ENCODE measurements around the gene RHPN2. TPM values are rescaled to one million over a fixed set of nuclear protein-coding genes. Genes with fewer than 3 reads are reported as not detected.

RHPN2 gene
- total and polyA plus RNA-seq, 7 donors, result 0.16 to 1.1 (median 0.57) TPM

DNA sequence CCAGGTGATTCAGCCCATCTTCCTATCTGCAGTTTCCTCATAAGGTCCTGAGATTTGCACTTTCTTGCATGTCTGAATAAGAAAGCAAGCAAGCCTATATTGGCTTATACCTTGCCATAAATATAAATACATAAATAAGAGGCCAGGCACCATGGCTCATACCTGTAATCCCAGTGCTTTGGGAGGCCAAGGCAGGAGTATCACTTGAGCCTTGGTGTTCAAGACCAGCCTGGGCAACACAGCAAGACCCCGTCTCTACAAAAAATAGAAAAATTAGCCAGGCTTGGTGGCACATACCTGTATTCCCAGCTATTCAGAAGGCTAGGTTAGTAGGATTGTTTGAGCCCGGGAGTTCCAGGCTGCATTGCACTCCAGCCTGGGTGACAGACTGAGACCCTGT, 10.8 kb upstream of the RHPN2 start:
- peaks cover 3% of the 10 kb centered on the region for H3K4me1 ChIP-seq
- H3K27ac ChIP-seq, result no peak overlapping the region
- no peak for DNase-seq
- H3K36me3 ChIP-seq (ENCODE audit: insufficient read depth in 1 of 2, low read depth in 1 of 2), result no peaks in the 10 kb centered on the region
- H3K27me3 ChIP-seq (ENCODE audit: insufficient read depth in 3 of 3, low read length in 2 of 3), result no peaks in the 10 kb centered on the region
- no peak for ATAC-seq
- no peak overlapping the region for H3K4me3 ChIP-seq
- H3K9me3 ChIP-seq, result no peaks in the 10 kb centered on the region
- TF ChIP-seq, protein P1, sequence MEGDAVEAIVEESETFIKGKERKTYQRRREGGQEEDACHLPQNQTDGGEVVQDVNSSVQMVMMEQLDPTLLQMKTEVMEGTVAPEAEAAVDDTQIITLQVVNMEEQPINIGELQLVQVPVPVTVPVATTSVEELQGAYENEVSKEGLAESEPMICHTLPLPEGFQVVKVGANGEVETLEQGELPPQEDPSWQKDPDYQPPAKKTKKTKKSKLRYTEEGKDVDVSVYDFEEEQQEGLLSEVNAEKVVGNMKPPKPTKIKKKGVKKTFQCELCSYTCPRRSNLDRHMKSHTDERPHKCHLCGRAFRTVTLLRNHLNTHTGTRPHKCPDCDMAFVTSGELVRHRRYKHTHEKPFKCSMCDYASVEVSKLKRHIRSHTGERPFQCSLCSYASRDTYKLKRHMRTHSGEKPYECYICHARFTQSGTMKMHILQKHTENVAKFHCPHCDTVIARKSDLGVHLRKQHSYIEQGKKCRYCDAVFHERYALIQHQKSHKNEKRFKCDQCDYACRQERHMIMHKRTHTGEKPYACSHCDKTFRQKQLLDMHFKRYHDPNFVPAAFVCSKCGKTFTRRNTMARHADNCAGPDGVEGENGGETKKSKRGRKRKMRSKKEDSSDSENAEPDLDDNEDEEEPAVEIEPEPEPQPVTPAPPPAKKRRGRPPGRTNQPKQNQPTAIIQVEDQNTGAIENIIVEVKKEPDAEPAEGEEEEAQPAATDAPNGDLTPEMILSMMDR (IDR thresholded peaks at IDR 0.05), result no peak
- 79 to 88% (median 82%) methylated on average over 2 of the region's 2 CpGs for WGBS, 3 donors
- intact Hi-C loops (cut with DNase I), result no loop called here

DNA sequence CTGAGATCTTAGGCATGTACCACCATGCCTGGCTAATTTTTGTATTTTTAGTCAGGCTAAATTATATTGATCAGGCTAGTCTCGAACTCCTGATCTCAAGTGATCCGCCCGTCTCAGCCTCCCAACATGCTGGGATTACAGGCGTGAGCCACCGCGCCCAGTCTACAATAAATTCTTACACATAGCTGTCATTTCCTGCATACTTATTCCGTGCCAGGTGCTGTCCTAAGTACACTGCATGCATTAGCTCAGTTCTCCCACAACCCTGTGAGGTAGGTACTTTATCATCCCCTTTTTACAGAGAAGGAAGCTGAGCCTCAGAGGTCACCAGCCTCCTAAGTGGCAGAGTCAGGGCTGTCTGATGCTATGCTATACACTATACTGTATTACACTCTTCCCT, 7.2 kb upstream of the RHPN2 start:
- 68 to 79% (median 78%) methylated on average over 7 of the region's 7 CpGs for WGBS, 3 donors
- Histone ChIP-seq H3K4me1 (no peaks in the 10 kb centered on the region), H3K9me3 (no peaks in the 10 kb centered on the region), H3K4me3 (no peak overlapping the region), H3K27ac (no peak overlapping the region), H3K36me3 (ENCODE audit: insufficient read depth in 1 of 2, low read depth in 1 of 2) (no peaks in the 10 kb centered on the region), H3K27me3 (ENCODE audit: insufficient read depth in 3 of 3, low read length in 2 of 3) (no peaks in the 10 kb centered on the region)
- intact Hi-C loops (cut with DNase I), result no loop called here
- ATAC-seq (no peak), DNase-seq (no peak)
- TF ChIP-seq, protein P1 (IDR thresholded peaks at IDR 0.05), result no peak

DNA sequence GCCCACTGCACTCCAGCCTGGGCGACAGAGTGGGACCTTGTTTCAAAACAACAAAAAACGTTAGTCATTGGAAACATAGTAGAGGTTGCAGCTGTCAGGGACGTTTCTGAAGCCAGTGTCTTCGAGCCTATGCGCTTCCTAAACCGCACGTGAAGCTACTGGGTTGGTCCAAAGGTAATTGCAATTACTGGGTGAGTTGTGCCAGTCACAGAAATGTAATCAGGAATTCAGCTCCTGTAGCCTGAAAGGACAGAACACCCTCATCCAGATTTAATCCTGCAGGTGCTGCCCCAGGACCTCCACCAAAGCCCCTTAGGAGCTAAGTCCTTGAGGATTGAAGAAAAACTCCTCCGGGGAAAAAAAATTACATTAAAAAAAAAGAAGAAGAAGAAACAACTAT, 2.4 kb upstream of the RHPN2 start:
- H3K36me3 ChIP-seq (ENCODE audit: insufficient read depth in 1 of 2, low read depth in 1 of 2), result no peaks in the 10 kb centered on the region
- peaks cover 0 to 44% (median 11%) of the 10 kb centered on the region in 3 donors for H3K27me3 ChIP-seq (ENCODE audit: insufficient read depth in 3 of 3, low read length in 2 of 3)
- H3K9me3 ChIP-seq, result no peaks in the 10 kb centered on the region
- intact Hi-C loops (cut with DNase I), result no loop called here
- 47 to 53% (median 48%) methylated on average over 8 of the region's 8 CpGs for WGBS, 3 donors
- ATAC-seq, result no peak
- H3K4me3 ChIP-seq, result no peak overlapping the region
- TF ChIP-seq, protein P1 (IDR thresholded peaks at IDR 0.05), result no peak
- H3K4me1 ChIP-seq, result no peaks in the 10 kb centered on the region
- H3K27ac ChIP-seq, result no peak overlapping the region
- DNase-seq, result no peak

DNA sequence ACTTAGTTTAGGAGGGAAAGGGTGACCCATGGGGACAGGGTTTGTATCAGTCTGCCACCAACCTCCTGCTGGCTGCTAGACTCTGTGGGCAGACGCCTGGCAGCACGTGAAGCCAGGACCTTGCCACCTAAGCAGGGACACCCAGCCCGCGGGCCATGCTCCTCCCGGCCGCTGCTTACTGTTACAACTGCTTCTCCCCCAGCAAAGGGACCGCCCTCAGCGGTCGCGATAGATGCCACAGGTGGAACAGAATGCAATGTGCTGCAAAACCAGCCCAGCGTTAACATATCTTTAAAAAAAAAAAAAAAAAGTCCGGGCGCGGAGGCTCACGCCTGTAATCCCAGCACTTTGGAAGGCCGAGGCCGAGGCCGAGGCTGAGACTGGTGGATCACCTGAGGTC, 1.9 kb upstream of the RHPN2 start:
- intact Hi-C loops (cut with DNase I), result no loop called here
- ATAC-seq (no peak), DNase-seq (no peak)
- Histone ChIP-seq H3K4me1 (no peaks in the 10 kb centered on the region), H3K27ac (no peak overlapping the region), H3K4me3 (no peak overlapping the region), H3K9me3 (no peaks in the 10 kb centered on the region), H3K36me3 (ENCODE audit: insufficient read depth in 1 of 2, low read depth in 1 of 2) (no peaks in the 10 kb centered on the region), H3K27me3 (ENCODE audit: insufficient read depth in 3 of 3, low read length in 2 of 3) (peaks cover 0 to 49% (median 11%) of the 10 kb centered on the region in 3 donors)
- TF ChIP-seq, protein P1 (IDR thresholded peaks at IDR 0.05), result no peak
- 80 to 88% (median 82%) methylated on average over 15 to 18 of the region's 18 CpGs for WGBS, 3 donors

DNA sequence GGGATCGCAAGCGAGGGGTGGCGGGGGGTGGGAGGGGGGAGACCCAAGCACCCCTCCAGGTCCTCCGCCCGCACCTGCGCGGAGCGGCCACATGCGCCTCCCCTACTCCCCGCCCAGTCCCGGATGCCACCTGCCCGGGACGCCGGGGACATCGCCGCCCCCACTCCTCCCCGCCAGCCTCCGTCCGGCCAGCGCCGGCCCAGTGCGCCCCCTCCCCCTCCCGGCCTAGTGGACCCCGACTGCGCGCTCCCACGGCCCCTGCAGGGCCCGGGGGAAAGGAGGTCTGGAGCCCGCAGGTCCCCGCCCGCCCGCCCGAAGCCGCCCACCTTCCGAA, 263 bp downstream of the RHPN2 start:
- peak overlapping the region; percentile 61 for H3K4me3 ChIP-seq
- TF ChIP-seq, protein P1 (IDR thresholded peaks at IDR 0.05), result no peak
- intact Hi-C loops (cut with DNase I), result no loop called here
- H3K36me3 ChIP-seq (ENCODE audit: insufficient read depth in 1 of 2, low read depth in 1 of 2), result no peaks in the 10 kb centered on the region
- H3K27me3 ChIP-seq (ENCODE audit: insufficient read depth in 3 of 3, low read length in 2 of 3), result peaks cover 0 to 63% (median 11%) of the 10 kb centered on the region in 3 donors
- no peak overlapping the region for H3K27ac ChIP-seq
- H3K9me3 ChIP-seq, result no peaks in the 10 kb centered on the region
- ATAC-seq, result peak in 2 of 4 donors; percentile 21 to 48
- H3K4me1 ChIP-seq, result no peaks in the 10 kb centered on the region
- WGBS, 3 donors, result 0% methylated on average over 6 to 35 of the region's 35 CpGs
- DNase-seq, result peak in 1 of 2 donors; percentile 19
